ENCODE data around the gene JPH4.

The JPH4 gene

GRCh38 chr14:23571701-23572523 is 6.7 kb downstream of the JPH4 start:
- no peak for TF ChIP-seq CTCF (conservative IDR thresholded peaks at IDR 0.05; ENCODE audit: low read length)
- no peak overlapping the region for H3K4me3 ChIP-seq (ENCODE audit: low read length)
- no peak for DNase-seq (ENCODE audit: low read depth)

- no peak for DNase-seq (ENCODE audit: low read depth)
- no peak for TF ChIP-seq CTCF (conservative IDR thresholded peaks at IDR 0.05; ENCODE audit: low read length)
- H3K4me3 ChIP-seq (ENCODE audit: low read length) = no peak overlapping the region
These were observed 7.6 kb downstream of the JPH4 start for GRCh38 chr14:23570806-23571483.

- no peak overlapping the region for H3K4me3 ChIP-seq (ENCODE audit: low read length)
- no peak for TF ChIP-seq CTCF (conservative IDR thresholded peaks at IDR 0.05; ENCODE audit: low read length)
- no peak for DNase-seq (ENCODE audit: low read depth)
These were observed 9.0 kb downstream of the JPH4 start for GRCh38 chr14:23569443-23570151.

- no peak for DNase-seq (ENCODE audit: low read depth)
- no peak overlapping the region for H3K4me3 ChIP-seq (ENCODE audit: low read length)
- no peak for TF ChIP-seq CTCF (conservative IDR thresholded peaks at IDR 0.05; ENCODE audit: low read length)
These were observed 9.8 kb downstream of the JPH4 start for GRCh38 chr14:23568600-23569331.

- DNase-seq (ENCODE audit: low read depth) = no peak
- no peak for TF ChIP-seq CTCF (conservative IDR thresholded peaks at IDR 0.05; ENCODE audit: low read length)
- H3K4me3 ChIP-seq (ENCODE audit: low read length) = peak overlapping the region; percentile 68
These were observed 10.5 kb downstream of the JPH4 start for GRCh38 chr14:23568021-23568599.

- H3K4me3 ChIP-seq (ENCODE audit: low read length) = peak within 1 kb of the TSS; percentile 68
- no peak for TF ChIP-seq CTCF (conservative IDR thresholded peaks at IDR 0.05; ENCODE audit: low read length)
- peak; percentile 47 for DNase-seq (ENCODE audit: low read depth)
These were observed 11.2 kb downstream of the JPH4 start, which contains the start of gene AP1G2 for GRCh38 chr14:23567186-23568020. Gene AP1G2, minus strand, starts transcription at chr14:23567791. Its CDS starts 477 bp downstream, at chr14:23567314.

Data from AG10803 (cell line).